CD1c-positive myeloid dendritic cell (primary cell): ENCODE data around the gene MTCL1.

ENCODE experiments used
- DNase-seq: peaks from one replicate; pipeline ENCODE4 v3.0.0-alpha.2; 2016; ENCODE audit errors: extremely low spot score

Gene MTCL1

DNA sequence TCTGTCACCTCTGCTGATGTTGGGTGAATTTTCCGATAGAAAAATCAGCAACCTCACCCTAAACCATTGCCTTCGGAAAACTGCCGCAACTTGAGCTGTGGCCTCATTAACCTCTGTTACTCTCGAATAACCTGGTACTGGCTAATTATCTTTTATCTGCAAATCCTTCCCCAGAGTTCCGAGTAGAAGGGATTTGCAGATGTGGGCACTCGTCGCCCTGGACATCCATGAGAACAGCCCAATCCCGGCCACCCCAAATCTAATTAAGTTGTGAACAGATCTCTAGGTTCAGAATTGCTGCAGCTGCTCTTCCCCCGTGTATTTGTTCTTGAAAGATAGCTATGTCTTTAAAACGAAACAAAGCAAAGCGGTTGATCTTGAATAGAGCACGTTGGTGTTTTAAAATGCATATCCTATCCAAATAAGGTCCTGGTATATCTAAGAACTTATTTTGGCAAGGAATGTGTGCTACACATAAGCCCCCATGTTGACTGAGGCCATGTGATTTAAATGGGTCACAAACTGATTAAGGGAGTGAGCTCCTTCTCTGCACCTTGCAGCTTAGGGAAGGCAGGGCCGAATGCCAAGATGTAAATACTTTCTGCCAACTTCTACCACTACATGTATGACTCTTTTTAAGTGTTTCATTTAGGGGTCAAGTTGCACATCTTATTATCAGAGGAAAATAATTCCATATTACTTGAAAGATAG is 88.2 kb downstream of the MTCL1 start:
- DNase-seq: no peak

DNA sequence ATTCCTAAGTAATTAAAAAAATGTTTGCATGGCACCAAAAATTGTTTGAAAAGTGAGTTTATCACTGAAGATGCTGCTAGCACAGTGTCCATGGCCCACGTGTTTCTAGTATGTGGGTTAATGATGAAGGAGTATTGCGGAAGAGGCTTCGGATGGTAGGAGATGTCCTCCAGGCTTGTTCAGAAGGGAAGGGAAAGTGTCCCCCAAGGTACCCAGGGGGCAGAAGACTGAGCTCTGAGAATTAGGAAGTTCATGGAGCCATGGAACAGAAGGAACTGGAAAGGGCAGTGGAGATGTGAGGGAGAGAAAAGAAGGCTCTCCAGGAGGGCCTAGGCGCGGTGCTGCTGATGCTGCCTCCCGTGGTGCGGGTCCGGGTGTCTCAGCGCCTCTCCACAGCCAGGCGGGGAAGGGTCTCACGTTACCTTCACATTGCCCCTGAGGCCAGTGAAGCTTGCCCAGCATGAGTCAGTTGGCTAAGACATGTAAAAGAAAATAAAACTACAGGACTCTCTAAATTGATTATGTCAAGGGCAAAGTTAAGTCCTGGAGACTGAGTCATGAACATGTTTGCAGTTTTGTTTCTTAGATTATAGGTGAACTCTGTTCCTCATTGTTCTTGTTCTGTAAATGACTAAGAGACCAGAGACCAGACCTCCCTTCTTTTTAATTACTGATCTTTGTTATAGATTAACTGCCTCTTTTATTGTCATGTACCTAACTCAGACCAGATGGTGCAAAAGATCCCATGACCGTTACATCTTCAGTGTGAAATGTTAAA is 89.0 kb downstream of the MTCL1 start:
- no peak for DNase-seq

DNA sequence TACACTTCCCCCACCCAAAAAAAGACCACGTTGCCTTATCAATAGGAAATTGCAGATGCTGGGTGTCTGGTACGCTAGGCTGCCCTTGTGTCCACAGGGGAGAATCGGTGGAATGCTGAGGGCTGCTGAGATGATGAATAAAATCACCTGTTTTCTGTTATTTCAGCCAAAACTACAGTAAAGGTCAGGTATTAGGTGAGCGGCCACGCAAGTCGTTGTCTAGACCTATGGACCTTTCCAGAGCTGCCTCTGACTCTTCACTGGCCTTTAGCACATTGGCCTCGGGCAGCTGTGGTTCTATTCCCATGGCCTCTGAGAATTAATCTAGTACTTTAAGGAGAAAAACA is 89.6 kb downstream of the MTCL1 start:
- DNase-seq: no peak

DNA sequence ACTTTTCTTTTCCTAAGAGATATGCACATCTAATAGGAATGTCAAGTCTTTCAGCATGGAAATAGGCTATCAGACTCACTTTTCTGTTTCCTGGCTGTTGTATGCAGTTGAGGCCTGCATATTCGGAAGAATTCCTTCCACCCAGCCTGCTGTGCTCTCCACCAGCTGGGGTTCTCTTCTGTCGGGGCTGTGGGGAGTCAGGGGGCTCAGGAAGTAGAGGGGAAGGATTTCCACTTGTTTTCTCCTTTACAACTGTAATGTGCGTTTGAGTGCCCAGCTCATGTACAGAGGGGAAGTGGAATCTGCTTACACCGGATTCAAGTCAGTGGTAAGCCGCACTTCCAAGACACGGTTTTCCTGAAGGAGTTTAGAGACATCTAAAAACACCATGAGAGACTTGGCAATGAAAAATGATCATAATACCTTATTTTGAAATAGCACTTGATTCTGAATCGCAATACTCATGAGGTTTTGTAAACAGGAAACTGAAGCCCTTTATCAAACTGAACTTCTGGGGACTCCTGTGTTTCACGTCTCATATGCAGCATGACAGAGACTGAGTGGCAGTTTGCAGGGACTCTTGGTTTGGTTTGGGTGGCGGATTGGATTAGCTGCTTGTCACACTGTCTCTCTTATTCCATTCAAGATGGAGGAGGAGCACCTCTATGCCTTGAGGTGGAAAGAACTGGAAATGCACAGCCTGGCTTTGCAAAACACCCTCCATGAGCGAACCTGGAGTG is 90.4 kb downstream of the MTCL1 start:
- no peak for DNase-seq

DNA sequence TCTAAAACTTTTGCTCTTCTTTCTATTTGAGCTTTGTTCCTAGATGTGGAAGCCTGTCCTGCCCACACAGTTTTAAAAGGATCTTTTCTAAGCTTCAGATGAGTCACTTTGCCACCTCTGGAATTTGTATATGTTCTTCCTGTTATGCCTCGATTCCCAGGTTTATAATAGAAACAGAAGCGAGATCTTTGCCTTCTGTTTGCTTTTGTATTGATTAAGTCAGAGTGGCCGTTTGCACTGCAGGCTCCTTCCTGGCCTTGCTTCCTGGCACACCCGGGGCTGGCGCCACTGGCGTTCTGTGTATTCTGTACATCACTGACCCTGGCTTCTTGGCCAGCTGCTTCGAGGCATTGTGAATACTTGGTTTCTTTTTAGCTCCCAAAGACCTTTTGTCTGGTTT is 91.8 kb downstream of the MTCL1 start:
- DNase-seq: no peak

DNA sequence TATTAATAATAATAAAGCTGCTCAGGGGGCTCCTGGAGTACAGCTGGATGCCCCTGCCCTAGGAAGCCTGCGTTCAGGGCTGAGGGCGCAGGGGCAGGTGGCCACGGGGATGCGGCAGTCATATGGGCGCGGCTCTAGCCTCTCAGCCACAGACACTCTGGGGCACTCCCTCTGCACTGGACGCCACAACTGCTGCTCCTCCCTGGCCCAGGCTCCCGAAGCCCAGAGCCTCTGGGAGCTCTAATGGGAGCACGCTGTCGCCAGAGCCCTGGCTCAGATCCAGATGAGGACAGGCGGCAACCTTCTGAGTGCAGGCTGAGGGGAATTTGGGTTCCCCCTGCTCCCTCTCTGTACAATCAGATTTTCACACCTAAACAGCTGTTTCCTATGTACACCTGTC is 93.6 kb downstream of the MTCL1 start:
- no peak for DNase-seq

DNA sequence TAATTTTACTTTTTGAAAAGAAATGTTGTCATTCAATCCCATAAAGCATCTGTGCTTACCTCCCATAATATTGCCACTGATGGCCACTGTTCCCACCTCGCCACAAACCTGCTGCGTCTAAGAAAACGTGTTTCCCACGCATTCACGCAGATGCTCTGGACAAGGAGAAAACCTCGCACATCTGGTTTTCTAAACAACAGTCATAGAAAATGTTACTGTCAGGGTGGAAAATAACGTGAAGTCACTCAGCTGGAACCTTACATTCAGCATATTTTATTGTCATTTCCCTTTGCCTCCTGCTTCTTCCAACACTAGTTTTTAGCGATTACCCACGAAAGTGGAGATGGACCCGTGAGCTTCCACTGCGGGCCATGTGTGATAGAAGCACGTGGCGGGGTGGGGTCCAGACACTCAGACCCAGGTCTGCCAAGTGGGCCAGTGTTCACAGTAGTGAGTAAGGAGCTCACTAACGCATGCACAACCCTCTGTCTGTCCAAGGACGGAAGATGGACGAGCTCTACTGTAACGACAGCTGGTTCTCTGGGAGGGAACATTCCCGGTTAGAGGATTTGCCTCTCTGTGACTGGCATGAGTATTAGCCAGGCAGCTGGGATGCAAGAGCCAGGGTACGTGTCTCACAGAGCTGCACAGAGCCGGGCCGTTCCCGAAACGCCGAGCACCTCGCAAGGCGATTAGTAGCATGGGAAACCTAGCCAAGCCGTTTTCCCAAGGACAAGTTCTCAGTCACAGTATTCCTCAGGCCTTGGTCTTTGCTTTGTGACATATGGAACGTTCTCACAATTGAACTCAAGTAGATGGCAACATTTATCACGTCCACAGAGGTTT is 94.5 kb downstream of the MTCL1 start:
- no peak for DNase-seq

DNA sequence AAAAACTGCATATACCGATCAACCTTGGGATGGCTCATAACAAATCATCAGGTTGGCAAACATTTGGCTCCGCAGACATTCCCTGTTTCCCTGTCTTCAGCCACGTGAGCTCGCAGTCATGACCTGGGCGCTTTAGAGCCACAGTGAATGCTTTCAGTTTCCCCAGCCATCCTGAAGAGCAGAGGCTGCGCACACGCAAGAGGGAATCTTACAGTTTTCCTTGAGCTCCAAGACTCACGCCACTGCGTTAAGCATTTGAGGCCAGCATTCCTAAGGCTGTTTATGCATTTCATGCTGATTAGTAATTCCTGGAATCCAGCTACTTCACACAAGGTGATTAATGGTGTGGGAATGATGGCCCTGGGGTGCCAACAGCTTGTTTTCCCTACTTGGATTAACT is 95.1 kb downstream of the MTCL1 start:
- DNase-seq: no peak

DNA sequence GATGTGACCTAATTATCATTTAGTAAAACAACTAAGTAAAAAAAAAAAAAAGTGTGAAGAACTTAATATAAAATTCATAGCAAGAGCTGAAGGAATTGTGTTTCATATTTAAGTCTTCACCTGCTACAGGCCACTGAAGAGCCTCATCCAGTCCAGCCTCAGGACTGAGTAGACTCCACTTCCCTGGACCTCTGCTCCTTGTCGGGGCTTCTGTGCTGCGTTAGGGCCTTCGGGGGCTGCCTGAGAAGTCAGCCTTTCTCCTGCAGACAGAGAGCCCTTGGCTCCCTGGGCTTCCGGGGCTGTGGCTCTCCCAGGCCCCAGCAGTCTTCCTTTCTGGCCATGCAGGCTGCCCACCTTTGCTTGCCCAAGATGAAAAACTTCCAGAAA is 95.5 kb downstream of the MTCL1 start:
- no peak for DNase-seq

DNA sequence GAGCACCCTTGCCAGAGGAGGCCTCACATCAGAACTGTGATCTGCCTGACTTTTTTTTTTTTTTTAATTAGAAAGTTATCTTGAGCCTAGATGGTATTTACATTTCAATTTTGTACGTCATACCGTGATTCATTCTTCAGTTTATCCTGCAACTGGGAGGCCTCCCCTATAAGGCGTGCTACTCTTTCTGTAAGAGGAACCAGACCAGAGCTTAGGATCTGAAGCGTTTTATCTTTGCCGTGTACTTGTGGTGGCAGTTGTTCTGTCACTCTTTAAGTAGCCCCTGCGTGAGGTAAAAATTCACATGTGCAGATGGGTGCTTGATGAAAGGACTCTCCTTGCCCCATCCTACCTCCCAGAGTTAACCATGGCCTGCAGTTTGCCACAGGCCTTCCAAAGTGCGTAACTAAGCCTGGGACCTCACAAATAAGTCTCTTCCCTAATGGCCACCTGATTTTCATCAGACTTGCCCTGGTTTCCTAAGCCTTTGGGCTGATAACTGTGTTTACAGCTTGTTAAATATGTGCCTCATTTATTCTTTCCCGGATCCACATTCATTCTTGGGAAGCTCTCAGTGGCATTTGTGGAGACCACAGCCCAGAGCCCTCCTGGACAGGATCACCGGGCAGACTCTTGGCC is 96.0 kb downstream of the MTCL1 start:
- no peak for DNase-seq

DNA sequence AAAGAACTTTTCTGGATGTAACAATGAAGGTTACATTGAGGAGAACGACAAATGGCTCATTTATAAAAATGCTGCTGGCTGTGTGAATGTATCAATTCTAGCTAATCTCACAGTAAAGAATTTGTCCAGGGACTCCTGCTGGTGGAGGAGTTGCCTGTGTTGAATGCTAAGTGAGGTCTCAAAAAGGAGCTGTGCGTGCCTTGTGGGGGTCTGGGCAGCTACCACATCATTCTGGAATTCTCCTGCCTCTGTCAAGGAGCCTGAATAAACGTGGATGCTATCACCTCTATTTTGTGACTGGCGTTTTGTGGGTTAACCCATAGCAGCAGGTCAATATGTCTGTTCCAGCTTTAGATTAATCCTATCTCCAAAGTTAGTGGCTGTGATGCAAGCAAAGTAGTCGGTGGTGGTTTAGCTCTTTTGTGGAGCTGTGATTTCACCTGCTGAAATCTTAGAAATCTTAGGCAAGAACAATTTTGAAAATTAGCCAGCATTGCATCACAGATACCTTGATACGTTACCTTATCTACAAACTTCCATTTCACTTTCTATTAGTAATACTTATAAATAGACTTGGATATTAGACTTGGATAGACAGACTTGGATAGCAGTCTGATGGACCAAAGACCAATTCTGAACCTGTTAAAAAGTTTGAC is 96.8 kb downstream of the MTCL1 start:
- DNase-seq: no peak

DNA sequence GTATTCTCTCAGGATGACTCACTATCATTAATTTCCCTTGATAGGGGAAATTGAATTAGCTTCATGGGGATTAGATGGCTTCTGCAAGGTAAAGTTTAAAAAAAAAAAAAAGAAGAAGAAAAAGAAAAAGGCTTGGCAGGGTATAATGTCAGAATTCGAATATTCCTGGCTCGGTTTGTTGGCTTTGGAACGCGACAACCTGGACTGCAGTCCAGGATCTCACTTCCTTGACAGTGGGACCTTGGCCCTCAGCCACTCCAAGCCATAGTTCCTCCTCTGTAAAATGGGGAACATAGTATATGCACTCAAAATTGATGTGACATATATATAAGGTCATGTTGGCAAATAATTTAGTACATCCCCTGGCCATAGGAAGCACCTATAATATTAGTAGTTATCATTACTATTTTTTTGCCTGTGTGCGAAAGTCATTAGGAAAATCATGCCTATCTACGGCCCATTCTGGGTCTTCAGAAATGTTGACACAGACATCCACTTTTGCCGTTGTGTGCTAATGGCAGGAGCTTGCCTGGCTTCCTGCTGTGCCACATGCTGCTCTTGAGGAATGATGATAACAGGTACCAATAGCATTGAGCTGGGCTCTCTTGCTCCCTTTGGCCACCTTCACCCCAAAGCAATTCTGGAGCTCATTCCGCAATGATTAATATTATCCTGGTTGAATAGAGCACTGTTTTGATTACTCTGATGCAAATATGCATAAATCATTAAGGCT is 97.9 kb downstream of the MTCL1 start:
- no peak for DNase-seq

DNA sequence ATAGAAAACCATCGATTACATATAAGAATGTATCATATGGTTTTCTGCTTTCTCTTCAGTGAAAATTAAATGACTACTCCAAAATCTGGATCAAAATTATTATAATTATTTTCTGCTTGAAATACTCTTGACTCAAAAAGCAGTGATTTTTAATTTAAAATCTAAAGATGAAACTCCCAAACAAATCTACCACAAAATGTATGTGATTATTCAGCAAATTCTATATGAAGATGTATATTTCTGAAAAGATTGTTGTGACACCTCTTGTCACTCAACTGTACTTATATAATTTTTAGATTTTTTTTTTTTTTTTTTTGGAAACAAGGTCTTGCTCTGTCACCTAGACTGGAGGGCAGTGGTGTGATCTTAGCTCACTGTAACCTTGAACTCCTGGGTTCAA is 98.6 kb downstream of the MTCL1 start:
- no peak for DNase-seq

DNA sequence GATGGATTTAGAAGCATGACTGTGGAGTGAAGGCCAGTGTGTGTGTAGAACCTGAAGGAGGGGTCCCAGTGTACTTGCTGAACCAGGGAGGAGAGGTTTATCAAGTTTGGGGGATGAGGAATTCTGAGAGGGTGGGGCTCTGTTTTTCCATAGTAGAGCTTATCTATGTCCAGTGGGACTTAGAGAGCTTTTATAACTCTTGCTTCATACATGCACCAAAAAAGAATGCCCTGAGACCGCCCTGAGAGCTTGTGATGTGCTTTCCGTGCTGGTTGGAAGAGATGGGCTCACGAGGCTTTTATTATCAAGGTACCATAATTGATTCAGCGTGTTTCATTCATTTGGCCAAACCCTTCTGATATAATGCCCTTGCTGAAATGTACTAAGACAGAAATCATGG is 100.2 kb downstream of the MTCL1 start:
- no peak for DNase-seq

DNA sequence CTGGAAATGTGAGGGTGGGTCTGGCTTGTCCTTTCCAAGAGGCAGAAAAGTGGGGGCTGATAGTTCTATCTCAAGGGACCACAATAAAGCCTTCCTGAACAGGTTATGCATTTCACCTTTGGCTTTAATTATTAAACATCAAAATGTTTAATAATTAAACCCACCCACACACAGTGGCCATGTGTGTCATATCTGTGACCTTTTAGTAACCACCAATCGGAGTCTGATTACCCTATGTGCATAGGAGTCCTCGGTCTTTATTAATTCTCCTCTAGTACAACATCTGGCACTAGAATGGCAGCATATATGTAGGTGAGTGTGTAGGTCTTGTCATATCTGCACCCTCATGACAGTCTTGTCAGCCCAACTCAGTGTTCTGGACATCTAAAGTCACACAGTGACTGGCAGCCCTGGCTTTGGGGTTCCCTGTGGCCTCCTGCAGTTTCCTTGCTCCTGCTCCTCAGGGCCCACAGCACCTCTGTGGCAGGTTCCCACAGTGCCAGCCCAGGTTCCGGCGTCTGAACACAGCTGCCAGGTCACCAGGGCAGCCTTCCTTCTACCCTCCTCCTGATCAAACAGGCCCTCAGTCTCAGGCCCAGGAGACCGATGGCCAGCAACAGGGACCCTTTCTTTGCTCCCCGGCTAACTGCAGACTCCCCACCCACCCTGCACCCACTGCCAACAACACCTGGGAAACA is 100.9 kb downstream of the MTCL1 start:
- DNase-seq: no peak

DNA sequence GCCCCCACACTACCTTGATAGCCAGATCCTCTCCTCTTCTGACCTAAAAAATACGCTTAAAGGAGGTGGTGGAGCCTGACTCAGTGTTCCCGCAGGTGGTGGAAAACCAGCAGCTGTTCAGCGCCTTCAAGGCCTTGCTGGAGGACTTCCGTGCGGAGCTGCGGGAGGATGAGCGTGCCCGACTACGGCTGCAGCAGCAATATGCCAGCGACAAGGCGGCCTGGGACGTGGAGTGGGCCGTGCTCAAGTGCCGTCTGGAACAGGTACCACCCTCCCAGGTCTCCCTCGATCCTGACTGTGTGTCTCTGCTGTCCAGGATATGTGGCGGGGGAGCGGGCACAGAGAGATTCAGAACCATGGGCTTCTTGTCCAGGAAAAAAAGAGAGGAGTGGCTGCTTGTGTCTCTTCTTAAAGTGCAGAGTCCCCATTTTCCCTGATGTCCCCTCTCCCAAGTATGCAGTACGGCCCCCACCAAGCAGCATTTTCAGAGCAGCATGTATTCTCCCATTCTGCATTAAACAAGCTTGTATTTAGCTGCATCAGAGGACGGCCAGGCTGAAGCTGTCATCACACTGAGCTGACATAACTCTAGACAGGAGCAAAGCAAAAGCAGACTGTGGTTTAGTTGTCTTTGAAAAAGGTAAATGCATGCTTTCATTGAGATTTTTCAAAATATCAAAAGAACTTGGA is 101.6 kb downstream of the MTCL1 start:
- DNase-seq: no peak

DNA sequence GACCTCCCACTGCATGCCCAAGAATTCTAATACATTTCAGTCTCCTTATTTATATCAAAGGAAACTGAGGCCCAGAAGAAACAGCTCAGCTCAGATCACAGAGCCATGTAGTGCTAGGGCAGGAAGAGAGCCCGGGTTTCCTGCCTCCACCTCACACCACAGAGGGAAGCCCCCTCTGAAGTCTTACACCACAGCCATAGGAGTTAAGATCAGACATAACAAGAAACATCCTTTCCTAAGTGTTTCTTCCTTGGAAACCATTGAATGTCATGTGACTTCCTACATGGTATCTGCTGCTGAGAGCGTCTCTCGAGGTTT is 102.1 kb downstream of the MTCL1 start:
- no peak for DNase-seq

DNA sequence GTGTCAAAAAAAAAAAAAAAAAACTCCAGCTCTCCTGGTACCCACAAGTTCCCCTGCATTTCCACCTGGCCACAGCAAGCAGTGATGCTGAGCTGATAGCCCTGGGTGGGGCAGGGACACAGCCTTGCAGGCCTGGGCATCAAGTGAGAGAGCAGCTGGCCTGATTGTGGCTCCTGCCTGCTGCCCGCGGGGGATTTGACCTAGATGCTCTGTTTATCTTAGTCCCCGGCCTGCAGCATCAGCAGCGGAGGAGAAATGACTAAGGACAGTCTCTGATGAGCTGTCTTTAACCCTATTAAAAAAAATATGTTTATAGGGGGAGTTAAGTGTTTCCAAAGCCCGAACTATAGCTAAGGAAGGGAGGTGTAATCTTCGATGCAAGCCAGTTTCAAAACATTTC is 102.6 kb downstream of the MTCL1 start:
- no peak for DNase-seq

DNA sequence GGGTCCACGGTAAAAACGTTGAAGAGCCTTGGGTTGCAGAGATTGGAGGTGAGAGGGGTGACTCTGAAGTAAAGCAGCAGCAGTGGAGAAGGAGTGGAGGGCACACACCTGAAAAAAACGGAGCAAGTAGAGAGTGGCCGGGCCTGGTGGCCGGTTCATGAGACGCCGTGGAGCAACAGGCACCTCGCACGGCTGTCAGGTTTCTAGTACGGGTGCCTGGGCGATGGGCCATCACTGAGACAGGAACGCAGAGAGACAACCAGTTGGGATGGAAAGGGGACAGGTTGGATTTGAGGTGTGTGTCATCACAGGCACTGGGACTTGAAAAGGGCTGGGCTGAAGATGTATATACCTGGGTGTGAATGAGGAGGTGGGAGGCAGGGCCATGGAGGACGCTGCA is 104.2 kb downstream of the MTCL1 start:
- DNase-seq: no peak
